ENCODE measurements around the gene GPR65.

The GPR65 gene

GRCh38 chr14:88040146-88040545, 35.2 kb downstream of the GPR65 start:
- no peak for DNase-seq (ENCODE audit: low spot score)

GRCh38 chr14:88043529-88044443, 38.9 kb downstream of the GPR65 start:
- DNase-seq (ENCODE audit: low spot score): no peak

GRCh38 chr14:88044444-88044758, 39.5 kb downstream of the GPR65 start:
- DNase-seq (ENCODE audit: low spot score): no peak

- DNase-seq (ENCODE audit: low spot score): no peak
Observed at GRCh38 chr14:88044776-88045446, 40.0 kb downstream of the GPR65 start.

- no peak for DNase-seq (ENCODE audit: low spot score)
Observed at GRCh38 chr14:88045705-88046104, 40.8 kb downstream of the GPR65 start.

- DNase-seq (ENCODE audit: low spot score): no peak
Observed at GRCh38 chr14:88048351-88048750, 43.4 kb downstream of the GPR65 start.

- DNase-seq (ENCODE audit: low spot score): no peak
Observed at GRCh38 chr14:88049266-88049665, 44.3 kb downstream of the GPR65 start.

- no peak for DNase-seq (ENCODE audit: low spot score)
Observed at GRCh38 chr14:88049936-88050335, 45.0 kb downstream of the GPR65 start.

GRCh38 chr14:88060576-88060975, 55.6 kb downstream of the GPR65 start:
- no peak for DNase-seq (ENCODE audit: low spot score)

GRCh38 chr14:88063811-88064210, 58.9 kb downstream of the GPR65 start:
- peak; percentile 26 for DNase-seq (ENCODE audit: low spot score)

All from RKO (cell line).